Thoracic aorta (tissue), 2 donors: ENCODE results near the gene INSR. TPM values are rescaled to one million over a fixed set of nuclear protein-coding genes. Genes with fewer than 3 reads are reported as not detected.

Source experiments
- ATAC-seq: fragments of 150-250 bp; one replicate; pipeline ENCODE4 v1.8.0; 2017; ENCODE audit warnings: low read depth; ENCODE audit not compliant: insufficient number of reproducible peaks, low FRiP score
- DNase-seq: peaks from one replicate; pipeline ENCODE4 v3.0.0-alpha.2; 2020; ENCODE audit warnings: low spot score
- H3K27ac ChIP-seq, 2 donors: fragments of 200-600 bp; sonication (generic); 1 replicate in 1 of 2; 2 replicates in 1 of 2; pipeline ENCODE4 v1.5.1; 2016; ENCODE audit warnings: mild to moderate bottlenecking in 2 of 2, moderate library complexity in 2 of 2
- H3K27me3 ChIP-seq: fragments of 200-600 bp; sonication (generic); replicated peaks from 2 replicates; pipeline ENCODE4 v1.6.0; 2016; ENCODE audit warnings: mild to moderate bottlenecking; ENCODE audit not compliant: insufficient read depth
- H3K36me3 ChIP-seq: fragments of 200-600 bp; sonication (generic); one replicate; pipeline ENCODE4 v1.5.1; 2016
- H3K4me1 ChIP-seq, 2 donors: fragments of 200-600 bp; sonication (generic); 1 replicate in 1 of 2; 2 replicates in 1 of 2; pipeline versions ENCODE4 v1.5.1 to v1.6.0; 2016; ENCODE audit warnings: low read depth in 2 of 2, mild to moderate bottlenecking in 1 of 2; ENCODE audit not compliant: control insufficient read depth in 1 of 2
- H3K4me3 ChIP-seq: fragments of 200-600 bp; sonication (generic); 2 replicates; pipeline ENCODE4 v1.5.1; 2016; ENCODE audit warnings: mild to moderate bottlenecking
- H3K9me3 ChIP-seq: fragments of 200-600 bp; sonication (generic); 2 replicates; pipeline ENCODE4 v1.5.1; 2016
- CTCF ChIP-seq: fragments of 200-600 bp; sonication (generic); IDR thresholded peaks from one replicate; pipeline ENCODE4 v1.5.1; 2019; ENCODE audit warnings: antibody characterized with exemption
- total RNA-seq, 2 donors: library from RNA; depleted of rRNA; stranded (reverse); fragments of >200 nt; gene quantifications; one replicate each; pipeline versions ENCODE4 v1.1.0 to v1.2.3, GENCODE V29; 2016

INSR gene
- total RNA-seq, 2 donors from 2014 or later = 102 to 116 TPM

- Histone ChIP-seq H3K36me3 (no peaks in the 10 kb centered on the region), H3K9me3 (no peaks in the 10 kb centered on the region), H3K27me3 (no peaks in the 10 kb centered on the region), H3K4me3 (no peak overlapping the region), H3K4me1 (peaks cover 11 to 69% of the 10 kb centered on the region in 2 donors), H3K27ac (peak overlapping the region; percentile 38 to 45)
- no peak for ATAC-seq
- TF ChIP-seq CTCF = no peak
- no peak for DNase-seq
Observed at GRCh38 chr19:7258041-7258839, 36.0 kb downstream of the INSR start.

DNA sequence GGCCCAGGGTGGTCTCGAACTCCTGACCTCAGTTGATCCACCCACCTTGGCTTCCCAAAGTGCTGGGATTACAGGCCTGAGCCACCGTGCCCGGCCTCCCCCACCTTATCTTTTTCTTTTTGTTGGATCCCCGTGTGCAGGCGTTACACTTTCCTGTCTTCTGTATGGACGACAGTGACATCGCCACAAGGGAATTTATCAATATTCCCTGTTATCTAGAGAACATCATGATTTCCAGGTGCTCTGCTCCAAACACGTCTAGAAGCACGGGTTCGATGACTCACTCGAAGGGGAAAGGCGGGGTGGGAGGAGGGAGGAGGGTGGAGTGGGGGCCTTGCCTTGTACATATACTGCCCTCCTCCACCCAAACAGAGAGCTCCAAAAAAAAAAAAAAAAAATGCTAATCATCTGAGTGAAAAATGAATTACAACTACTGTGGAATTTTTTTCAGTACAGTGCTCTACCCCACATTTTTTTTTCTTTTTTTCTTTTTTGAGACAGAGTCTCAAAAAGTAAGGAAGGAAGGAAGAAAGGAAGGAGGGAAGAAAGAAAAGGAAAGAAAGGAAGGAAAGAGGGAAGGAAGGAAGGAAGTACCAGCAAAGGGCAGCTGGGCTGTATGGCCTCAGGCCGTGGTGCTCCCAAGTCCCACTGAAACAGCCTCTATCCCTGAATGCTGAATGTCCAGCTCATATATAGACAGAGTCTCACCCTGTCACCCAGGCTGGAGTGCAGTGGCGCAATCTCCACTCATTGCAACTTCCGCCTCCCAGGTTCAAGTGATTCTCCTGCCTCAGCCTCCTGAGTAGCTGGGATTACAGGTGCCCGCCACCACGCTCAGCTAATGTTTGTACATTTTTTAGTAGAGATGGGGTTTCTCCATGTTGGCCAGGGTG lies 36.8 kb downstream of the INSR start:
- ATAC-seq = no peak
- DNase-seq = peak; percentile 4
- Histone ChIP-seq H3K27me3 (no peaks in the 10 kb centered on the region), H3K4me3 (no peak overlapping the region), H3K9me3 (no peaks in the 10 kb centered on the region), H3K27ac (peak overlapping the region; percentile 38 to 54), H3K4me1 (peaks cover 11 to 62% of the 10 kb centered on the region in 2 donors), H3K36me3 (no peaks in the 10 kb centered on the region)
- no peak for TF ChIP-seq CTCF

DNA sequence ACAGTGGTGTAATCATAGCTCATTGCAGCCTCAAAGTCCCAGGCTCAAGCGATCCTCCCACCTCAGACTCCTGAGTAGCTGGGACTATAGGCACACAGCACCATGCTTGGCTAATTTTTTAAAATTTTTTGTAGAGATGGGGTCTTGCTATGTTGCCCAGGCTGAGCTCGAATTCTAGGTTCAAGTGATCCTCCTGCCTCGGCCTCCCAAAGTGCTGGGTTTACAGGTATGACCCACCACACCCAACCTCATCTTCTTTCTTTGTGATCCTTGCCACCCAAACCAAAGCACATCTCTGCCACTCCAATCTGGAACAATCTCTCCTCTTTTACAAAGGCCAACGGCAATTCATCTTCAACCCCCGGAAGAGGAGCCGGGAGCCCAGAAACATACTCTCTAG lies 38.6 kb downstream of the INSR start:
- Histone ChIP-seq H3K4me3 (no peak overlapping the region), H3K27ac (peak overlapping the region in 1 of 2 donors; percentile 27), H3K9me3 (no peaks in the 10 kb centered on the region), H3K36me3 (no peaks in the 10 kb centered on the region), H3K27me3 (no peaks in the 10 kb centered on the region), H3K4me1 (peaks cover 20 to 61% of the 10 kb centered on the region in 2 donors)
- TF ChIP-seq CTCF = no peak
- DNase-seq (no peak), ATAC-seq (no peak)

DNA sequence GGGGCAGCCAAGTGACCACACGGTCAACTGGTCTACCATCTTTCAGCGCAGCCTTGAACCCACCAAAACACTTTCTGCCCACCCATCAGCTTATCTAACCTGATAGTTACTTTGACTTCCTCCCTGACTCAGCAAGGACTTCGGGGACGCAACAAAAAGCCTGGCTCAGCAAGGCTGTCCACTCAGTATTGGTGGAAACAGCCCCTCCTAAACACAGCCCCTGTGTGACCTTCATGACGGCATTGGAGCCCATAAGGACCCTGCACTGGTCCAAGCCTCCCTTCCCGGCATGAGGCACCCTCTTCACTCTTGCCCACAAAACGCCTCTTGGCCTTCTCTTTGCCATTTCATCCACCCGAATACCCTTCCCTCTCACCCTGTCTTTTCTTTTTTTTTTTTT lies 39.1 kb downstream of the INSR start:
- ATAC-seq (no peak), DNase-seq (no peak)
- Histone ChIP-seq H3K4me3 (no peak overlapping the region), H3K27ac (peak overlapping the region in 1 of 2 donors; percentile 27), H3K36me3 (no peaks in the 10 kb centered on the region), H3K27me3 (no peaks in the 10 kb centered on the region), H3K9me3 (no peaks in the 10 kb centered on the region), H3K4me1 (peaks cover 23 to 61% of the 10 kb centered on the region in 2 donors)
- no peak for TF ChIP-seq CTCF

DNA sequence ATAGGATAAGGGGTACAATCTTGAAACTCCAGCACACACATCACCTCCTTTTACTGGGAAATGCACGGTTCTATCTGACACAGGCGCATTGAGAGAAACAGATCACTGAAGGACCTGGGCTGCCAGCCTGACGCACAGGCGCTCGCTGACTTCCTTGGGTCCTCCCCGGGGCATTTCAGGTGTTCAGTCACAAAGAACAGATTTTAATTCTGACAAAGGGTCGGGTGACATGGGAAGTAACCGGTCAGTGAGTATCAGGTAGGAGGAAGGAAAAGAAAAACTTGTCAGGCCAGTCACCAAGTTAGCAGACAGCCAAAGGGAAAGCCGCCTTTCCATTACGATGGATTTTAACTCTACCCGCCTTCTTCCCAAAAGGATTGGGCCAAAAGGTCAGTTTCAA lies 39.6 kb downstream of the INSR start:
- ATAC-seq (no peak), DNase-seq (no peak)
- H3K4me1 ChIP-seq = peaks cover 23 to 64% of the 10 kb centered on the region in 2 donors
- H3K27me3 ChIP-seq = no peaks in the 10 kb centered on the region
- H3K4me3 ChIP-seq = no peak overlapping the region
- no peaks in the 10 kb centered on the region for H3K9me3 ChIP-seq
- H3K27ac ChIP-seq = no peak overlapping the region
- no peaks in the 10 kb centered on the region for H3K36me3 ChIP-seq
- no peak for TF ChIP-seq CTCF
